Osteoblast (primary cell): Measurements from ENCODE around the gene A4GALT. TPM values are rescaled to one million over a fixed set of nuclear protein-coding genes. Genes with fewer than 3 reads are reported as not detected.
A peak's percentile ranks its signal among the peaks of the same experiment; 100 is the strongest.

ENCODE experiments used
- DNase-seq: peaks from one replicate; pipeline ENCODE4 v3.0.0; 2011; ENCODE audit warnings: low spot score, mixed read lengths; ENCODE audit not compliant: insufficient read length; ENCODE audit errors: missing footprints
- H2AFZ ChIP-seq: 2 replicates; pipeline ENCODE4 v1.6.0; 2011; ENCODE audit warnings: mild to moderate bottlenecking, low read length
- H3K27ac ChIP-seq: 2 replicates; pipeline ENCODE4 v1.5.1; 2011; ENCODE audit warnings: mild to moderate bottlenecking, low read depth, low read length, moderate library complexity
- H3K27me3 ChIP-seq: 2 replicates; pipeline ENCODE4 v1.6.0; 2012; ENCODE audit warnings: mild to moderate bottlenecking, control low read depth, inconsistent platforms, low read length, moderate library complexity; ENCODE audit not compliant: insufficient read depth
- H3K36me3 ChIP-seq: 2 replicates; pipeline ENCODE4 v1.5.1; 2011; ENCODE audit warnings: mild to moderate bottlenecking, low read length, control low read depth, moderate library complexity; ENCODE audit not compliant: insufficient read depth
- H3K4me1 ChIP-seq: 2 replicates; pipeline ENCODE4 v1.5.1; 2011; ENCODE audit warnings: mild to moderate bottlenecking, low read length, control low read depth, moderate library complexity; ENCODE audit not compliant: insufficient read depth
- H3K4me2 ChIP-seq: 2 replicates; pipeline ENCODE4 v1.6.0; 2011; ENCODE audit warnings: mild to moderate bottlenecking, low read length; ENCODE audit not compliant: insufficient read depth
- H3K4me3 ChIP-seq: fragments of 200-600 bp; sonication (generic); 3 replicates; pipeline ENCODE4 v1.5.1; 2012; ENCODE audit warnings: mild to moderate bottlenecking, low read length, inconsistent platforms; ENCODE audit not compliant: insufficient read depth
- H3K79me2 ChIP-seq: 2 replicates; pipeline ENCODE4 v1.6.0; 2012; ENCODE audit warnings: mild to moderate bottlenecking, low read length, control low read depth, inconsistent platforms; ENCODE audit not compliant: insufficient read depth
- H3K9me3 ChIP-seq: 2 replicates; pipeline ENCODE4 v1.5.1; 2011; ENCODE audit warnings: low read depth, low read length, control low read depth
- H4K20me1 ChIP-seq: 2 replicates; pipeline ENCODE4 v1.6.0; 2012; ENCODE audit warnings: mild to moderate bottlenecking, low read length, control low read depth; ENCODE audit not compliant: insufficient read depth
- CTCF ChIP-seq: IDR thresholded peaks from 2 replicates; pipeline ENCODE4 v1.5.1; 2011; ENCODE audit warnings: mild to moderate bottlenecking, low read depth, low read length, moderate library complexity; ENCODE audit errors: extremely low read depth
- total RNA-seq: library from RNA; depleted of rRNA; stranded (reverse); fragments of >200 nt; gene quantifications from 2 replicates; pipeline ENCODE4 v1.2.3, GENCODE V29; 2012

The A4GALT gene
- total RNA-seq, 1 donor = 19.9 TPM

DNA sequence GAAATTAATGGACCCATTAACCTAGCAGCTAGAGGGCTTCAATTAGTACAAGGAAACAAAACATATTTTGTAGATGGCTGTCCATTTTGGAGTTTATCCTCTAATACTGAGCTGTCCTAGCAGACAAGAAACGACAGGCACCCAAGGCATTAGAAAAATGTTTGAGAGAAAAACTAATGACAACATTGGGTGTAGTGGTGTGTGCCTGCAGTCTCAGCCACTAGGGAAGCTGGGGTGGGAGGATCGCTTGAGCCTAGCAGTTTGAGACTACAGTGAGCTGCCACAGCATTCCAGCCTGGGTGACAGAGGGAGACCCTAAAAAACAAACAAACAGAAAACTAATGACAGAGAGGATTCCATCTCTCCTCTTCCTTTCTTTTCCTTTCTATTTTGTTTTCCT, 1.5 kb downstream of the A4GALT start:
- Histone ChIP-seq H4K20me1 (peaks cover 7% of the 10 kb centered on the region), H2AFZ (no peak overlapping the region)
- DNase-seq = peak; percentile 75

DNA sequence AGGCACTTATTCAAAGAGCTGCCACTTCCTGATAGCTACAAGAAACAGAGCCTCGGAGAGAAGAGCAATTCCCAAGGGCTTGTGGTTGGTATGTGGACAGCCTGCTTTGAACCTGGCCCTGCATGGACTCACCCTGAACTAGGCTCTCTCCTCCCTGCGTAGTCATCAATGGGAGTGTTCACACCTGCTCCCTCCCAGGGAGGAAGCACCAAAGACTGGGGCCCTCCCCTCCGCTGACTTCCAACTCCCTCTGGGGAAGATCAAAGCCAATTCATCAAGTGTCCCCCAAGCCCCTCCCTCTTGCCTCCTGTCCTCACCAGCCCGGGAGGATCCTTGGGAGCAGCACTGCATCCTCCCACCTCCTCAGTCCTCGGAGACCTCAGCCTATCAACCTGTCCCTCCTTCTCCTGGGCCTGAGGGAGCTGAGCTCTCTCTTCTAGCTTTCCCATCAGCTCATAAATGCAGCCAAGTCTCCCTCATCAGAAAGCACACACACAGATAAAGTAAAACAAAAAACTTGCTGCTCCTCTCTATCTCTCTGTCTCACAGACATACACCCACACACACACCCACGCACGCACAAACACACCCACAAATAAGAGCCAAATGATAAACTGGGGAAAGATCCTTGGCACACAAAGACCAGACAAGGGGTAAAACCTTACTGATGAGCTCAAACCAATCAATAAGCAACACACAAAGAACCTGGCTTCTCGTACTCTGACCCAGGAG, 3.3 kb downstream of the A4GALT start:
- no peak overlapping the region for H3K4me2 ChIP-seq
- H3K27ac ChIP-seq = no peak overlapping the region
- H3K36me3 ChIP-seq = no peaks in the 10 kb centered on the region
- no peak for TF ChIP-seq CTCF
- peak; percentile 61 for DNase-seq
- H3K4me3 ChIP-seq = no peak overlapping the region
- peaks cover 50% of the 10 kb centered on the region for H3K79me2 ChIP-seq
- H3K4me1 ChIP-seq = peaks cover 30% of the 10 kb centered on the region
- H3K9me3 ChIP-seq = no peaks in the 10 kb centered on the region
- H4K20me1 ChIP-seq = peaks cover 7% of the 10 kb centered on the region
- peaks cover 3% of the 10 kb centered on the region for H3K27me3 ChIP-seq
- no peak overlapping the region for H2AFZ ChIP-seq

More for the DNA sequence above, 1.5 kb downstream of the A4GALT start:
- H3K4me3 ChIP-seq = peak overlapping the region; percentile 77
- H3K4me1 ChIP-seq = peaks cover 30% of the 10 kb centered on the region
- H3K27ac ChIP-seq = no peak overlapping the region
- peaks cover 3% of the 10 kb centered on the region for H3K27me3 ChIP-seq
- H3K9me3 ChIP-seq = no peaks in the 10 kb centered on the region
- peak overlapping the region; percentile 85 for H3K4me2 ChIP-seq
- no peaks in the 10 kb centered on the region for H3K36me3 ChIP-seq
- H3K79me2 ChIP-seq = peaks cover 41% of the 10 kb centered on the region
- TF ChIP-seq CTCF = peak; percentile 19

DNA sequence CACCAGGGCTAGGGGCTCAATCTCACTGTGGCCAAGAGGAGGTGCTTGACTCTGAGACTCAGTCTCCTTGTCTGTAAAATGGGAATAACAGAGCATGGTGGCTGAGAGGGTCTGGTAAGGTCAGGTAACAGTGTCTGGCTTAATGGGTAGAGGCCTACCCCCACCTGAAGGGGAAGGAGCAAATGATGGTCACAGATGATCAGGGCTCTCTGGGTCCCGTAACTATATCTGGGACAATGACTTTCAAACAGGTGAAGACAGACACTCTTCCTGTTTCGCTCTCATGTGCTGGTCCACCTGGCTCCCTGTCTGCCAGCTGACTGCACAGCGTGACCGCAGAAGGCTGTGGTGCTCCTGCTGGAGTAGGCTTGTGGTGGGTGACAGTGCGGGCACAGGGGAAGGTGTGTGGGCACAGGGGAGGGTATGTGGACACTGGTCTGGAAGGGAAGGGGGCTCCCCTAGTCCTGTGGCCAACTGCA, 4.0 kb downstream of the A4GALT start:
- DNase-seq = no peak
- H4K20me1 ChIP-seq = peaks cover 7% of the 10 kb centered on the region
- no peak overlapping the region for H3K27ac ChIP-seq
- H3K4me1 ChIP-seq = peaks cover 26% of the 10 kb centered on the region
- H2AFZ ChIP-seq = no peak overlapping the region
- peaks cover 53% of the 10 kb centered on the region for H3K79me2 ChIP-seq
- no peak for TF ChIP-seq CTCF
- no peaks in the 10 kb centered on the region for H3K9me3 ChIP-seq
- H3K27me3 ChIP-seq = peaks cover 3% of the 10 kb centered on the region
- H3K36me3 ChIP-seq = no peaks in the 10 kb centered on the region
- H3K4me2 ChIP-seq = no peak overlapping the region
- H3K4me3 ChIP-seq = no peak overlapping the region

- H2AFZ ChIP-seq = no peak overlapping the region
- H3K79me2 ChIP-seq = peaks cover 53% of the 10 kb centered on the region
- H3K9me3 ChIP-seq = no peaks in the 10 kb centered on the region
- H3K27me3 ChIP-seq = peaks cover 3% of the 10 kb centered on the region
- H3K4me2 ChIP-seq = no peak overlapping the region
- no peak for TF ChIP-seq CTCF
- peaks cover 7% of the 10 kb centered on the region for H4K20me1 ChIP-seq
- H3K36me3 ChIP-seq = no peaks in the 10 kb centered on the region
- H3K4me3 ChIP-seq = no peak overlapping the region
- DNase-seq = peak; percentile 19
- H3K27ac ChIP-seq = no peak overlapping the region
- peaks cover 24% of the 10 kb centered on the region for H3K4me1 ChIP-seq
Measured at GRCh38 chr22:42716221-42716620, 4.4 kb downstream of the A4GALT start.
